ENCODE data around the gene PRSS21.

Gene PRSS21, protein sequence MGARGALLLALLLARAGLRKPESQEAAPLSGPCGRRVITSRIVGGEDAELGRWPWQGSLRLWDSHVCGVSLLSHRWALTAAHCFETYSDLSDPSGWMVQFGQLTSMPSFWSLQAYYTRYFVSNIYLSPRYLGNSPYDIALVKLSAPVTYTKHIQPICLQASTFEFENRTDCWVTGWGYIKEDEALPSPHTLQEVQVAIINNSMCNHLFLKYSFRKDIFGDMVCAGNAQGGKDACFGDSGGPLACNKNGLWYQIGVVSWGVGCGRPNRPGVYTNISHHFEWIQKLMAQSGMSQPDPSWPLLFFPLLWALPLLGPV

DNA sequence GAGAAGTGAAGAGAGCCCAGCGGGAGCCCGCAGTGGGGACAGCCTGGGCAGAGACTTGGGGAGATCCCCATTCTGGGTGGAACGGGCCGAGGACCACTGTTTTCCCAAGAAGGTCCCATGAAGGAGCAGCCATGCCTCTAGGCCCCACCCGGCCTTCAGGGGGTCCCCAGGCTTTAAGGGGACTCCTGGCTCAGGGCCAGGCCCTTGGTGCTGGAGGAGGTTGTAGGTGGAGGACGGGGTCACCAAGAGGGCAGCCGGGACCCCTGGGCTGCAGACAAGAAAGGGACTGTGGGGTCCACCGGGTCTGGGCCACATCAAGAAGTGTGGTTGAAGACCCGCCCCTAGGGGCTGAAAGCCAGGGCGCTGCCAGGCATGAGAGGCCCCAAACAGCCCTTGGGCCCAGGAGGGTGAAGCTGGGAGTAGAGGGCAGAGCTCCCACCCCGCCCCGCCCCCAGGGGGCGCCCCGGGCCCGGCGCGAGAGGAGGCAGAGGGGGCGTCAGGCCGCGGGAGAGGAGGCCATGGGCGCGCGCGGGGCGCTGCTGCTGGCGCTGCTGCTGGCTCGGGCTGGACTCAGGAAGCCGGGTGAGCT, at the start of gene PRSS21:
Gene PRSS21, plus strand, starts transcription at position 487 of the 589 bp plus-strand sequence. Its CDS starts 32 bp downstream, at position 519.
- DNase-seq = no peak

DNA sequence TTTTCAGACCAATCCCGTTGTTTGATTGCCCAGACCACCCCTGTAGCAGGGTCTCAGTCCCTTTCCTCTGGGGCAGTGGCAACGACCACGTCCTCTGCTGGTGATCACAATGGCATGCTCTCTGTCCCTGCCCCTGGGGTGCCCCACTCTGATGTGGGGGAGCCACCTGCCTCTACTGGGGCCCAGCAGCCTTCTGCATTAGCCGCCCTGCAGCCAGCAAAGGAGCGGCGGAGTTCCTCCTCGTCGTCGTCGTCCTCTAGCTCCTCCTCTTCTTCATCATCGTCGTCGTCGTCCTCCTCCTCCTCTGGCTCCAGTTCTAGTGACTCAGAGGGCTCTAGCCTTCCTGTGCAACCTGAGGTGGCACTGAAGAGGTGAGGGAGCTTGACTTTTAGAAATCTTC, 49.1 kb upstream of the PRSS21 start:
- DNase-seq = no peak

DNA sequence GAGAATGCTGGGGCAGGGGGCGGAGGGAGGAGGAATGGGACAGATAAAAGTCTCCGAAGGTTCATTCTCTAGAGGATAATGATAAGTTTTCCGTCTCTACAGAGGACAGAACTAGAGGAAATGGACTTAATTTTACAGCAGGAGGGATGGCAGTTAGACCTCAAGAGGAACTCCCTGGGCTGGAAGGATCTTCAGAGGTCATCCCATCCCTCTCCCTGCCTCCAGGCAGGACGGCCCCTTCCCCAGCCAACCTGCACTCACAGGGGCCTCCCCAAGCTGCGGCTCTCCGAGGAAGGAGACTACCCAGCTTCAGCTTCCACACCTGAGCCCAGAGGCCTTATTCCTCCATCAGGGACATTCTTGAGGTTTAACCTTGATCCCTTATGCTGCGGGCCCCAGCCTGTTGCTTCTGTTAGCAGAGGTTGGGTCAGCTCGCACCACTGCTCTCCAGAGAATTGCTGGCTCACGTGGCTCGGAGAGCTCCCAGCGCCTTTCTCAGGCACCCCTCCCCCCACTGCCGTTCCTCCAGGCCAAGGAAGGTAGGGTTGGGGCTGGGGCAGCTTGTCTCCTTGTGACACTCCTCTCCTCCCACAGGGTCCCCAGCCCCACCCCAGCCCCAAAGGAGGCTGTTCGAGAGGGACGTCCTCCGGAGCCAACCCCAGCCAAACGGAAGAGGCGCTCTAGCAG, 48.5 kb upstream of the PRSS21 start:
- DNase-seq = no peak

DNA sequence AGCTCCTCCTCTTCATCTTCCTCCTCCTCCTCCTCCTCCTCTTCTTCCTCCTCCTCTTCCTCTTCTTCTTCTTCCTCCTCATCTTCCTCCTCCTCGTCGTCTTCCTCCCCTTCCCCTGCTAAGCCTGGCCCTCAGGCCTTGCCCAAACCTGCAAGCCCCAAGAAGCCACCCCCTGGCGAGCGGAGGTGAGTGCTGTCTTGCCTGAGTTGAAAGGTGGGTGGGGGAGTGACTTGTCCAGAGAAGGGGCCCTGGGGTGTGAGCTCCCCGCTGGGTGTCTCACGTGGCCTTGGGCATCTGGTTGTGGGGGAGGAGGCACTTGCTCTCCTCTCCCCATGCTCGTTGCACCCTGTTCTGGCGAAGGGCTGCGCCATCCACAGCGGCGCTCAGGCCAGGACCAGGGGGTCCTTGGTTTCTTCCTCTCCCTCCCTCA, 47.9 kb upstream of the PRSS21 start:
- no peak for DNase-seq

DNA sequence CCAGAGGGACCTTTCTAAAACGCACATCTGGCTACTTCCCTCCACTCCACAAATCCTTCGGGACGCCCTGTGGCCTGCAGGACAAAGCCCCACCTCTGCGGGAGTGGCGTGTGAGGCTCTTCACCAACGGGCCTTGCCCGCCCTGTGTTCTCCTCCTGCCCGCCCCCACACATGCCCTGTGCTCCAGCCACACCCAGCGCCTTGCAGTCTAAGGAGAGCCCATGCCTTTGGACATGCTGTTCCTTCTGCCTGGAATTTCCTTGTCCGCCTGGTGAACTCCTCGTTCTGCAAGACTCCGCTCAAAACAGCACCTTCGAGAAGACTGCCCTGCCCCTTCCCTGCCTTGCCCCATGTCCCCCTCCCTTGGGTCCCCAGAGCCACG, 47.4 kb upstream of the PRSS21 start:
- no peak for DNase-seq

DNA sequence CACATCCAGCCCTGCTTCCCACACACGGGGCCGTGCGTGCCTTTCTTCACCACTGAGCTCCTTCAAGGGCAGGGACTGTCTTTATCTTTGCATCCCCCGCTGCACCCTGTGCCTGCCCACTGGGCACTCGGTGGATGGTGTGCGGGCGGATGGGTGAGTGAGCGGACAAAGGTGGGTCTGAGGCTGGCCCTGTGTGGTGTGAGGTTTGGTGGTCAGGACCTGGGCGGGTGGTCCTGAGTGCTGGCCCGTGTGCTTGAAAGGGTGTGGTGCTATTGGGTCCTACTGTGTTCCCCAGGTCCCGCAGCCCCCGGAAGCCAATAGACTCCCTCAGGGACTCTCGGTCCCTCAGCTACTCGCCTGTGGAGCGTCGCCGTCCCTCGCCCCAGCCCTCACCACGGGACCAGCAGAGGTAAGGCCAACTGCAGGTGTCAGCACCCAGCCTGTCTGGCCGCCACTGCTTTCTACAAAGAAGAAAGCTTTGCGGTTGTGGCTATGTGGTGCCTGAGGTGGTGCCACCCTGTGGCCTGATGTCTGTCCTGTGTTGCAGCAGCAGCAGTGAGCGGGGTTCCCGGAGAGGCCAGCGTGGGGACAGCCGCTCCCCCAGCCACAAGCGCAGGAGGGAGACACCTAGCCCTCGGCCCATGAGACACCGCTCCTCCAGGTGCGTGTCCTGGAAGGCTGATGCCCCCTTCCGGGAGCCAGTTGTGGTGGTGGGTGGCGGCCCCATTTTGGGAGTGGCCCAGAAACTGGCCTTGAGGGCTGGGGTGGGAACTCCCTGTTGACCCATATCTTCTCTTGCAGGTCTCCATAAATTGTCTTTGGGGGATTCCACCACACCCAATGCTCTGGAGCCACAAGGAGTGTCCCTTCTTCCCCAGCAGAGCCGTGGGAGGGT, 46.7 kb upstream of the PRSS21 start:
- no peak for DNase-seq

DNA sequence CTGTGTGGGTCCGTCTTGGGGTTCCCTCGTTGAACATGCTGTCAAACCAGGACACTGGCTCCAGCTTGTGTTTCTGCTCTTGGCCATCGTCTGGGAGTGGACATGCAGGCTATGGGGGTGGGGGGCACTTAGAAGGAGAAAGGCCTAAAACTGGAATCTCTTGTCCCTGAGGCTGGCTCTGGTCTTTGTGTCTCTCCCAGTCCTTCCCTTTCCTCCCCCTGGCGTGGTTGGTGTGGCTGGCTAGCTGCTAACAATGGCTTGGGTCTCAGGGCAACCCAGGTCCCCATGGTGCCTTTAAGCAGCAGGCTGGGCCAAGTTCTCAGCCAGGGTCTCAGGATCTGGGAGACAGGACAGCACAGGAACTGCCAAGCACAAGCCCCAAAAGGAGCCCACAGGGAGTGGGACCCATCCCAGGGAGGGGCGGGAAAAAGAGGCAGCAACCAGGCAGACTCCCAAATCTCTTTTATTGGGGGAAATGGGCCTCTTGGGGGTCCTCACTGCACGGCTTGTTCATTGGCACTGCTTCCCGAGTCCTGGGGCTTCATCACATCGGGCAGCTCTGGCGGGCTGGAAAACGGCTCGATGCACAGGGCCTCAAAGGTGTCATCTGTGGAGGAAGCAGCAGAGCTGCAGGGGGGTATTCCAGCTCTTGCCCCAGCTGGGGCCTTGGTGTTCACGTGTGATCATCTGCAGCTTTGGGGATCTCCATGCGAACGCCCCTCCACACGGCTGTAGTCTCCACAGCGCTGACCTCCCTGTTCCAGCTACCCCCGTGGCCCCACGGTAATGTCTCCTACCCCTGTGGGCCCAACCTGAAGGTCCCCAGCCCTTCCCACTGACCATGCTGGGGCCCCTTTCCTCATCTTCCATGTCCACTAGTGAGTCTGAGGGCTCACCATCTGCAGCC, 45.3 kb upstream of the PRSS21 start:
- no peak for DNase-seq

DNA sequence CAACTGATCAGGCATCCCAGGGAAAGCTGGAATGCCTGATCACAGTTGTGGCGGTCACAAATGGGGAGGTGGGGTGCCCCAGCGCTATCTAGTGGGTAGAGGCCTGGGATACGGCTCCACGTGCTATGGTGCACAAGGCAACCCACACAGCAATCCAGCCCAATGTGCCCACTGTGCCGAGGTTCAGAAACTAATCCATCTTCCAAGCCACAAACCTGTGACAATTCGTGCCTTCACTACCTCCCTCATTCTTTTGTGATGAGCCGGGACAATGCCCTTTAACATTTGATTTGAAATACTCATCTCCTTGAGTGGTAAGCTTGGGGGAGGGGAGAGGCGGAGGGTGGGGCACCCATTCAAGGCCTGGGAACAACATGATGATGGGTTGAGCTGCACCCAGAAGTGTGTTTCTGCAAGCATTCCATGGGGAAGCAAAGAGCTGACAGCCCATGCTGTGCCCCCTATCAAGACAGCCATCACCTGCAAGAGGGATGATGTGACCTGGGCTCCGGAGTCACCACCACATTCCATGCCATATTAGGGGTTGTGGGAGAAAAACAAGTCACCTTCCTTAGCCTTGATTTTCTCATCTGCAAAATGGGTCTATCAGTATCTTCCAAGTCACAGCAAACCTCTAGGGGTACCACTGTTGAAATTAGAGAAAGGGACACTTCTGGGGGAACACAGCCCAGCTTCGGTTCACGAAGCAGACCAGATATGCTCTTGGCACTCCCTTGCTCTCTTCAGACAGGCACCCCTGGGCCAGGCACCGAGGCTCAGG, 43.7 kb upstream of the PRSS21 start:
- no peak for DNase-seq

DNA sequence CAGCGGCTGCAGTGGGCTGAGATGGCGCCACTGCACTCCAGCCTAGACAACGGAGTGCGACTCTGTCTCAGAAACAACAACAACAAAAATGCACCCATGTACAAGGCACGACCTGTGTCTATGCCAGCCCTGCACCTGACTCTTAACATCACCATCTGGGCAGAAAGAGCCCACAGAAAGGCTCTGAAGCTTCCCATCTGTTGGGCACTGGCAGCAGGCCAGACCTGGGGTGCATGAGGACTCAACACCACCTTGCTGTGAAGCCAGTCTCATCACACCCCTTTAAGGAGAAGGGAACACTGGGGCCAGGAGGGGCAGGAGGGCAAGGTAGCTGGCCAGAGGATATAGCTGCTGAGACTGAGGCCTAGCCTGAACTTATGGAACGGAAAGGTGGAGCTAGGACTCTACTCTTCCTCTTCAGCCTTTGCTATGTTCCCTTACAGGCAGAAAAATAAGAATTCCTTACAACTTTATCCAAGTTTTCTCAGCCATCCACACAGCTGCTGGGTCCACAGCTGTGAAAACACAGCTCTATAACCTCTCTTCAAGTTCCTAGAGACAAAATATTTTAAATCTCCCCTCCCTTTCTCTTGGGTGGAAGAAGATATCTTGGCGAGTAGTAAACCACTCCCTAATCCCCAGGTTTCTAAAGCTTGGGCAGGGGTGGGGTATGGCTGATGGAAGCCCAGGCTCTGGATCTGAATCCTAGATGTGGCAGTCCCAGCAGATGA, 42.7 kb upstream of the PRSS21 start:
- DNase-seq = no peak

DNA sequence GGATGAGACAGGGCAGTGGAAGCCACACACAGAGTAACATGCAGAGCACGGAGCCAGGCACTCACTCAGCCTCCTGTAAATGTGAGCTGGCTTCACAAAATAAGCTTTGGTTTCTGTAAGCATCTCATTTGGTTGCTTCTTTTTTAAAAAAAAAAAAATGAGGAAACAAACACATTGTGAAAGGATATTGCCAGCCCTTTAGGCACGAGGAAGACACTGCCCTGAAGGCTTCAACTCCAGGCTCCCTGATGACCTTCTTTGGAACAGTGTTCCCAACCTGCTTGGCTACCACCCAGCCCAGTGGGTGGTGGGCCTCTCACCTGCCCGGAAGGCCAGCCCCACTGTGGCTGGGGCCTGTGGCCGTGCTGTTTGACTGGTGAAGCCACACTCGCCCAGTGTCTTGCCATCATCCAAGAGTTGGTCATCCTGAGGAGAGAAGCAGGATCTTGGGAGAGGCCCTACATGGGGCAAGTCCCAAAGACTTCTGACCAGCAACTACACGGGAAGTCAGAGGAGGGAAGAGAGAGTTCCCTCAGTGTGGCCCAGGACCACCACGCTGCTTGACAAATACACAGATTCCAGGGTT, 41.8 kb upstream of the PRSS21 start:
- no peak for DNase-seq

DNA sequence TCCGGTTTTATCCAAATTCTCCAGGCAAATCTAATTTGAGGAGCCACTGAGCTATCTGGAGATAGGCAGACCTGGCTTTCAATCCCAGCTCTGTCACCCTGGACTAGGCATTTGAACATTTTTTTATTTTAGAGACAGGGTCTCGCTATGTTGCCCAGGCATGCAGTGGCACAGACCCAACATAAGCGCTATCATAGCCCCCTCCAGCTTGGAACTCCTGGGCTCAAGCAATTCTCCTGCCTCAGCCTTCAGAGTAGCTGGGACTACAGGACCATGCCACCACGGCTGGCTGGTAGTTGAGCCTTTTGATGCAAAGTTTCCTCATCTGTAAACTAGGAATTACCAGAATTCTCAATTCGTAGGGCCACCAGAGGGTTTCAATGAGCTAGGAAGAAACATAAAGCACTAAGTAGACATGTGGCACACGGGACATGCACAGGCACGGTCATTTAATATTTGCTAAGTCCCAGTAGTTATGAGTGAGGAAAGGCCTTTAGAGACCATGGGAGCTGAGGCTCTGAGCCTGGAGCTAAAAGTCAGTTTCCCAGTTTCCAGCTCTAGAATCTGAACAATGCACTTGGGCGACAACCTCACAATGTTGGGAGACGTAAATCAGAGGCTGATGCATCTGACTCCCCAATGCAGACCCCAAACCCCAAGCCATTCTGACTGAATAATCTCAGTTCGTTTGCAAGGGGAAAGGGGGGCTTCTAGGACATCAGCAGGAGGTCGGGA, 41.1 kb upstream of the PRSS21 start:
- no peak for DNase-seq

DNA sequence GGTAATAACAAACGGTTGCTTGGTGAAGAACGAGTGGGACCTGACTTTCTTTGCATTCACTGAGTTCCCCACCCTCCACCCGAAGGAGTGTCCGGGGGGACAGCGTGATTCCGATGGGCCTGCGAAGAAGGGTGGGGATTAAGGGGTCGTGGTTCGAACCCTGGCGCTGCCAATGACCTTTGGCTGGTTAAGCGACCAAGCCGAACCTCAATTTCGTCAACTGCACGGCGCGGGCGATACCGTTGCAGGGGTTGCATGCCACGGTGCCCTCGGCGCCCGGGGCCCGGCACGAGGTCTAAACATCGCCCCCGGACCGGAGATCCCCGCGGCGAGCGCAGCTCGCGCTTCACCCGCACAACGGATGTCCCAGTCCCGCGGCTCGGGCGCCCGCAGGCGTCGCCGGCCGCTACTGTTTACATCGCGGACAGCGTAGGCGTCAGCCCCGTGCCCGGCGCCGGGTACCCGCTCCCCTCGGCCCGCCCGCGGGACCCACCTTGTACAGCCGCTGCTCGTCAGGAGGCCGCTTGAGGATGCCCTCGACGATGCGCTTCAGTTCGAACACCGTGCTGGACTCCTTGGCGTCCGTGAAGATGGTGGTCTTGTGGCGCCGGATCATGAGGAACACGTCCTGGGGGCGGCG, 40.4 kb upstream of the PRSS21 start:
- peak; percentile 41 for DNase-seq

DNA sequence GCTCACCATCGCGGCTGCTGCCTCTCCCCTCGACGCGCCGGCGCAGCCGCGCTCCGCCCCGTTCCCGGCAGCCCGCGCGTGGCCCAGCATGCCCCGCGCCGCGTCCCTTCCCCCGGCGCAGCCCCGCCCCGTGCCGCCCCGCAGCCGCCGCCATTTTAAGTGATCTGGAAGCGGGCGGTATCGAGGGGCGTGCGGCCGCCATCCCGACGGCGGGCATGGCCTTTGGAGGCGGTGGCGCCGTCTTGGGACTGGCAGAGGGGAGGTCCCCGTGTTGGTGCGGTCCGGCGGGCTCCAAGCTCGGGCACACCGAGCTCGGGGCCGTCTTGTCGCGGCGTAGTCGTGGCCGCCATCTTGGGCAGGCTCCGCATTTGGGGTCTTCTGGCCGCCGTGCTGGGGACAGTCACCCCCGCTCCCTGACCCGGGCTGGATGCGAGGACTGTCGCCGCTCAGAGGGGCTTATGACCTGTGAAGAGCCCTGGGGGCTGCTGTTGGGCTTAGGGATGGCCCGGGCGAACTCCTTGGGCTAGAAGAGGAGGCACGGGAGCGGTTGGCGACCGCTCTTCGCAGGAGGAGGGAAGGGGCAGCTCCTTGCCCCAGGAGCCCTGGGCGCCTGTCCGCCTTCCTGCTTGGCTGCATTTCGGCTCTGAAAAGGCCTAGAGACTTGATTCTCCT, 39.7 kb upstream of the PRSS21 start, which contains the start of gene ELOB:
Gene ELOB, minus strand, starts transcription at position 50 of the 672 bp plus-strand sequence. Its CDS starts 41 bp downstream, at position 9.
- peak; percentile 80 for DNase-seq

DNA sequence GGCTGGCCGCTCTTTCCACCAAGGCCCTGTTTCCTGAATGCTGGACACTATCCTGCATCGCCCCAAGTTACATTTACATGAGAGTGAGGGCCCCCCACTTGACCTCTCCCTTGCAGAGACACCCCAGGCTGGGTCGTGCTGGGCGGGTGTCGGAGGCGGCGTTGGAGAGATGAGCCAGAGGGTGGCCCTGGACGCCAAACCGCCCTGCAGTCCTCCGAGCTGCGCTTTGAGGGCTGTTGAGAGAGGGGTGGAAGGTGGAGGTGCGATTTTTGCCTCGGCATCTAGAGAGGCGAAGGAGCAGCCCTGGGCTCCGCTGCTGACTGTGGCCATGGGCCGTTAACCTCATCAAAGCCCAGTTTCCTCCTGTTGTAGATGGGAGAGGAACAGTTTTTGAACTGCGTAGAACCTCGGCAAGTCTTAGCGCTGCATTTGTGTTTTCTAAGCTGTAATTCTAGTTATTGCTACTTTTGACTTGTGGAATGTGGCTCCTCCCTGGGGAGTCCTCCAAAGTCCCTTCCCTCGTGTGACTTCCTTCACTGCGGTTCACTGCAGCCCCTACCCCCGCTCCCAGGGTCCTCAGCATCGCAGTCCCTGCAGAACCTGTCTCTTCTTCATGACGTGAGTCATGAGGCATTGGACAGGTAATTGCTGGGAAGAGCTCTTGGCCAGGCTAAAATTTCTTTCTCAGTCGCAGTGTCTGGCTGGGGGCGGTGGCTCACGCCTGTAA, 39.0 kb upstream of the PRSS21 start:
- DNase-seq = peak; percentile 53

DNA sequence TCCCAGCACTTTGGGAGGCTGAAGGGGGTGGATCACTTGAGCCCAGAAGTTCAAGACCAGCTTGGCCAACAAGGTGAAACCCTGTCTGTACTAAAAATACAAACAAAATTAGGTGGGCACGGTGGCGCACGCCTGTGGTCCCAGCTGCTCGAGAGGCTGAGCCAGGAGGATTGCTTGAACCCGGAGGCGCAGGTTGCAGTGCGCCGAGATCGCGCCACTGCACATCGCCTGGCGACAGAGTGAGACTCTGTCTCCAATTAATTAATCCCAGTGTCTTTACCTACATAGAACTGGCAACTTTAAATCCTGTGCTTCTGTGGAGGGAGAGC, 38.4 kb upstream of the PRSS21 start:
- no peak for DNase-seq

DNA sequence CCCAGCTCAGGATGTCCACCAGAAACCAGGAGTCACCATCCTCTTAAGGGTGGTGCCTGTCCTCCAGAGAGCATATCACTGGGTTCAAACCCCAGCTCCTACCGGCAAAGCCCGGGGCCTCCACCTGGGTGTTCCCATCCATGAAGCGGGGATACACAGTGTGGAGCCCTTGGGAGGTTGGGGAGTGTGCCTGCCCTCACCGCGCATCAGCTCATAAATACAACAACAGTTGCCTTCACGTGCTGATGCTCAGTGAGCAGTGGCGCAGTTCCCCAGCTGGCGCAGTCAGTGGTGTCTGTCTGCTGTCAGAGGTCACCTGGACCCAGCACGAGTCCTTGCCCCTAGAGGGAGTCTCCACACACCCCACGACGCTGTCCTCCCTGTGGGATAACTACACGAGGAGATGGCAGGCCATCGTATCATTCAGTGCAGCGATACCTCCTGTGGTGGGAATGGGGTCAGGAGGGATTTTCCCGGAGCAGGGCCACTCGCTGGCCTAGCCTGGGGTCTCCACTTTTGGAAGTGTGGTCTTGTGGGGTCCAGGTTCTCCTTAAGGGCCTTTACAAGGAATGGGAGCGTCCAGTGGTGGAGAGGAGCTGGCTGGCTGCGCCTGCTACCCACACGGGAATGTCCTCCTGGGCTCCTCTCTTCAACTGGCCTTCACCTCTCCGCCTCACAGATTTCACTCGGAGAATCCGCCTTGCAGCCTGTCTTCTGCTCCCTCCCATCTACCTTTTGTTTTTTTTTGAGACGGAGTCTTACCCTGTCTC, 37.7 kb upstream of the PRSS21 start:
- DNase-seq = no peak

Measured in midbrain (tissue), 1 donor.